Adipocyte (in vitro differentiated cells): ENCODE results near the gene YBX1.
"Not testable (repeated sequence)": the region's sequence is repeated elsewhere in the genome, so short reads cannot be mapped to it uniquely, and the experiment has no call there.

Experiments
- DNase-seq: peaks from one replicate; pipeline ENCODE4 v3.0.0-alpha.2; 2015; ENCODE audit warnings: low read depth
- H3K27me3 ChIP-seq: replicated peaks from 2 replicates; pipeline ENCODE4 v1.7.0; 2013; ENCODE audit warnings: mild to moderate bottlenecking, low read length, moderate library complexity; ENCODE audit not compliant: control insufficient read depth, insufficient read depth
- H3K36me3 ChIP-seq: 2 replicates; pipeline ENCODE4 v1.7.0; 2013; ENCODE audit warnings: low read length, mild to moderate bottlenecking, moderate library complexity; ENCODE audit not compliant: control insufficient read depth, insufficient read depth, severe bottlenecking
- H3K4me1 ChIP-seq: 2 replicates; pipeline ENCODE4 v1.7.0; 2013; ENCODE audit warnings: mild to moderate bottlenecking, low read length, moderate library complexity; ENCODE audit not compliant: control insufficient read depth, insufficient read depth
- H3K4me3 ChIP-seq: 2 replicates; pipeline ENCODE4 v1.7.0; 2013; ENCODE audit warnings: mild to moderate bottlenecking, low read length, moderate library complexity
- H3K9ac ChIP-seq: 2 replicates; pipeline ENCODE4 v1.7.0; 2013; ENCODE audit warnings: mild to moderate bottlenecking, low read length, moderate library complexity
- H3K9me3 ChIP-seq: 2 replicates; pipeline ENCODE4 v1.7.0; 2013; ENCODE audit warnings: mild to moderate bottlenecking, low read length, moderate library complexity; ENCODE audit not compliant: control insufficient read depth

YBX1 gene

DNA sequence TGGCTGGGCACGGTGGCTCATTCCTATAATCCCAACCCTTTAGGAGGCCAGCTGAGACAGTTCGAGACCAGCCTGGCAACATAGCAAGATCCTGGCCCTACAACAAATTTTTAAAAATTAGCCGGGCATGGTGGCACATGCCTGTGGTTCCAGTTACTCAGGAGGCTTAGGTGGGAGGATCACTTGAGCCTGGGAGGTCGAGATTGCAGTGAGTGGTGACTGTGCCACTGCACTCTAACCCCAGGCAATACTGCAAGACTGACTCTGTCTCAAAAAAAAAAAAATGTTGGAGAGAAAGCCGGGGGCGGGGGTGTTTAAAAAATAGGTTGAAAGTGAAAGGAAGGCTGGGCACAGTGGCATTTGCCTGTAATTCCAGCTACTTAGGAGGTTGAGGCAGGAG is 41.3 kb downstream of the YBX1 start:
- Histone ChIP-seq H3K4me3 (no peak overlapping the region), H3K27me3 (no peaks in the 10 kb centered on the region), H3K9ac (no peak overlapping the region), H3K4me1 (peaks cover 3% of the 10 kb centered on the region), H3K9me3 (no peaks in the 10 kb centered on the region), H3K36me3 (no peaks in the 10 kb centered on the region)
- DNase-seq = no peak

DNA sequence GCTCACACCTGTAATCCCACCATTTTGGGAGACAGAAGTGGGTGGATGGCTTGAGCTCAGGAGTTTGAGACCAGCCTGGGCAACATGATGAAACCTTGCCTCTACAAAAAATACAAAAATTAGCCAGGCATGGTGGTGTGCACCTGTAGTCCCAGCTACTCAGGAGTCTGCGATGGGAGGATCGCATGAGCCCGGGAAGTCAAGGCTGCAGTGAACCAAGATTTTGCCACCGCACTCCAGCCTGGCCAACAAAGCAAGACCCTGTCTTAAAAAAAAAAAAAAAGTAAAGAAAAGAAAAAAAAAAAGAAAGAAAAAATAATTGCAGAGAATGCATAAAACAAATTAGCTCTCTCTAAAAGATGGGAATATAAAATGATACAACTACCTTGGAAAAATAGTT is 43.6 kb downstream of the YBX1 start:
- not testable (repeated sequence) for DNase-seq, H3K9ac ChIP-seq, H3K9me3 ChIP-seq, H3K4me1 ChIP-seq, H3K36me3 ChIP-seq, H3K27me3 ChIP-seq, H3K4me3 ChIP-seq

DNA sequence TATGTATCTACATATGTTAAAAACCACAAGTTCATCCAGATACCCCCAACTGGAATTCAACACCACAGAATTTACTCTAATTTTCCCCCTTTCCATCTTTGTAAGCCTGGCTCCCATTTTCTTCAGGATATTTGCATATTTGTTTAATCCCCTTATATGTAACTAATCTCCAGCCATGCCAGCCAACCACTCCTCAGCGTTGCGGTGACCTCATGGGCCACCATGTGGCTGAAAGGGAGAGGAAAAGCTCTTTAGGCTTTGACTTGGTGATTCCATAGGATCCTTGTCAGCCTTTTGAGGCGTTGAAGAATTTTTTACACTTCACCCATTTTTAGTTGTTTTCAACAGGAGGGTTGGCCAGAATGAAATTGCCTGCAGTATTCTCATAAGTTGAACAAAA is 47.8 kb downstream of the YBX1 start:
- Histone ChIP-seq H3K27me3 (no peaks in the 10 kb centered on the region), H3K4me1 (peaks cover 7% of the 10 kb centered on the region)
- no peak for DNase-seq

DNA sequence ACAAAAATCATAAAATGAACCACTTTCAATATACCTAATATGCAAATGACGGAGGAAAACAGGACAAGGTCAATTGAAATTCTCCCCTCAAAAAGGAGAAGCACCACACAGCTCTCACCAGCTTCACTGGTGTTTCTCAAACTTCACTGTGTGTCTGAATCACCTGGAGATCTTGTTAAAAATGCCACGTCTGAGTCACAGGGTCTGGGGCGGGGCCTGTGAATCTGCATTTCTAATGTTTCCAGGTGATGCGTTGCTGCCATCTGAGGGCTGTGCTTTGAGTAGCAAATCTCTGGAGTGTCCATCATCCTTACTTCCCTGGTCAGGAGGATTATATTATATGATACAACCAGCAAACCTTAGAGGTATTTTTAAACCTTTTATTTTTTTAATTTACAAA is 48.8 kb downstream of the YBX1 start:
- Histone ChIP-seq H3K4me3 (no peak overlapping the region), H3K36me3 (no peaks in the 10 kb centered on the region), H3K9me3 (no peaks in the 10 kb centered on the region), H3K4me1 (peaks cover 7% of the 10 kb centered on the region), H3K9ac (no peak overlapping the region), H3K27me3 (no peaks in the 10 kb centered on the region)
- no peak for DNase-seq

More for the DNA sequence above, 47.8 kb downstream of the YBX1 start:
- Histone ChIP-seq H3K36me3 (no peaks in the 10 kb centered on the region), H3K9me3 (no peaks in the 10 kb centered on the region), H3K4me3 (no peak overlapping the region), H3K9ac (no peak overlapping the region)

DNA sequence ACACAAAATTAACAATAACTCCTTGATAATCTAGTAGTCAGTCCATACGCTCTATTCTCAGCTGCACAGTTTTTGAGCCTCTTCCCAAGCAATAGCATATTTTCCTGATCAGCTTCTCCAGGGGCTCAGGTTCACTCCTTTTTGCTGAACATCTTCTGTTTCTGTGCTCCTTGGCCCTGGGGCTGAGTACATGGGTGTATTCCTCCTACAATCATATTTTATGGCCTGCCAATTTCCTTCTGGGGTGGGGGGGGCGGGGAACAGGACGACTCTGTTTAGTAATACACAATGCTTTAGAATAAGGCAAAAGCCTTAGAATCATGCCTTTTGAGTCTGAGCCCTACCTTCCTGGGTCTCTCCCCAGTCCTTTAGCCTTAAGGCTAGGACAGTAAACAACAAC is 49.4 kb downstream of the YBX1 start:
- H3K9ac ChIP-seq = no peak overlapping the region
- H3K36me3 ChIP-seq = no peaks in the 10 kb centered on the region
- H3K4me3 ChIP-seq = no peak overlapping the region
- no peaks in the 10 kb centered on the region for H3K9me3 ChIP-seq
- H3K27me3 ChIP-seq = no peaks in the 10 kb centered on the region
- peaks cover 7% of the 10 kb centered on the region for H3K4me1 ChIP-seq
- DNase-seq = no peak

DNA sequence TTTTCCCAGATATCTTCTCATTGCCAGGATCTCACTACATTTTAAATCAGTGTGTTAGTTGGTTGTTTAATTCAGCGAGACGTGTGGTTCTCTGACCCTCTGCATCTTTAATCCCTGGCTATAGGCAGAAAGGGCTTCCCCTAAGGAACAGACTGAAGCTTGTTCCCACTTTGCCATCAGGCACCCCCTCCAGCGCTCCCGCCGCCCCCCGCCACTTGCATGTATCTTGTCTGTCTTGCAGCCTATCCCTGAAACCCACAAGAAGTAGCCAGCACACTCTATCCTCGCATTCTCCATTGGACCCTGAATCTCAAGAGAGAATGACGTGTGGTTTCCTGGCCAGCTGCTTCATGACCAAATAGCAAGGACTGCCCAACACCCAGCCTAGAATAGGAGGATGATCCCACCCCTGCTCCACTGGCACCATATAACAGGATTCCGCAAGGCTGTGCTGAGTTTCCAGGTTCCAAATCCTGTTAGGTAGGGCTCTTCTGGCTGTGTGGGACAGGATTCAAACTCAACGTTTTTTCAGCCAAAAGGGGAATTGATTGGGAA is 50.0 kb downstream of the YBX1 start:
- no peak for DNase-seq
- H3K9me3 ChIP-seq = no peaks in the 10 kb centered on the region
- H3K4me3 ChIP-seq = no peak overlapping the region
- H3K36me3 ChIP-seq = no peaks in the 10 kb centered on the region
- no peaks in the 10 kb centered on the region for H3K27me3 ChIP-seq
- peaks cover 5% of the 10 kb centered on the region for H3K4me1 ChIP-seq
- no peak overlapping the region for H3K9ac ChIP-seq

DNA sequence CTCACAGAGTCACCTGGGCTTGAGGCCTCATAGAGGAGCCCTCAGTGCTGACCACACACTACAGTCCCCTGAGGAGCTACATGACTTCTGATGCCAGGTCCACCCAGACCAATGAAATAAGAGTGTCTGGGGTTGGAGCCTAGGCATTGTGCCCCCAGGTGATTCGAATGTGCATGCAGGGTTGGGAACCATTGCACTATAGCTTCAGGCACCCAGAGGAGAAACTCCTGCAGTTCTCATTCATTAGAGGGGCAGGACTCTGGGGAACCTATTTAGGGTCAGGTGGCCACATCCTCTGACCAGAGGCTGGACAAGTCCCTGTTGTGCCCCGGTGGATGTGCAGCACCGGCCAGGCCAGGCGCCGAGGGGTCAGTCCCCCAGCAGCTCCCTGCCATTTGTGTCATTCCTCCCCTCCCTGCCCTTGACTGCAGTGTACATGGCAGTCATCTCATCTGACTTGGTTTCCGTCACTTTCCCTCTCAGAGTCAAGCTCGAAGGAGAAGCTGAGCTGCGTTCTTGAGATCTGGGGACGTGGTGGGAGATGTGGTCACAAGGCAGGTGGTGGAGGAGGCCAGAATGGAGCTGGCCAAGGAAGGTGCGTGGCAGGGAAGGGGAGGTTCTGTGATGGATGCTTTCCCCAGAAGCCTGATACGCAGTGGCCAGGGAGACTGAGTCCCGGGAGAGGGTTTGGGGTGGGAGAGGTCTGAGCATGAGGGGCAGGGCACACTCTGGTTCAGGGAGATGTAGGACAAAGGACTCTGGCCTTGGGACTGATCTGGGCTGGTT is 51.4 kb downstream of the YBX1 start:
- Histone ChIP-seq H3K9ac (no peak overlapping the region), H3K4me3 (no peak overlapping the region), H3K9me3 (no peaks in the 10 kb centered on the region), H3K36me3 (no peaks in the 10 kb centered on the region), H3K4me1 (peaks cover 4% of the 10 kb centered on the region), H3K27me3 (no peaks in the 10 kb centered on the region)
- no peak for DNase-seq

DNA sequence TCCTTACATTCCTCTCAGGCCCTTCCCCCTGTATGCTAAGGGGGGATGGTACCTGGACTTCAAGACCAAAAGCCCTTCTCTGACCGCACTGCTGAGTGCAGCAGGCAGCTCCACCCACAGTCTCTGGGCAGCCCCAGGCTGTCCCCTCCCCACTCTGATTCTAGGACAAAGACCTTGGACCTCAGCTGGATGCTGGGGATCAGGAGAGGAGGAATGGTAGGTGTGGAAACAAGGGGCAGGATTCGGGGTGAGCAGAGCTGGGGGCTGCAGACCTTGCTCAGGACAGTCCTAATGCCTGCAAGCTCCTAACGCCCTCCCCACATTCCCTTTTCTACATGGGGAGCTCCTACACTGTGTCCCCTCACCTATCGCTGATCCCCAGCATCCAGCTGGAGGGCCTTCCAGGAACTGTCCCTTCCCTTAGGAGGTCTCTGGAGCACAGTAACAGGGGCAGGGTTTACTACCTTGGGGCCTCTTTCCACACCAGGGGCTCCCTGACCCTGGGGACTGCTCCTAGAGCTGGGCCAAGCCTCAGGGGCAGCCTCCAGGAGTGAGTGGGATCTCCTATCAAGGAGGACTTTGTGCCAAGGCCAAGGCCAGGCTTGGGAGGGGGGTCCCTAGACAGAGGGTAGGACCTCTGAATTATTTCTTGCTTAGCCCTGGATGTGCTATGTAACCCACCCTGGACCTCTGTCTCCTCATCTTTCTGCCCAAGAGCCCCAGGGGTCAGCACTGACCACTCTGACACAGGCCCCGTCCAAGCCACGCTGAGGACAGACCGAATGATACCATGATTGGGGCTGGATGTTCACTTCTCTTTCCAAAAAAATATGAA is 52.2 kb downstream of the YBX1 start:
- Histone ChIP-seq H3K9ac (no peak overlapping the region), H3K4me3 (no peak overlapping the region)
- DNase-seq = no peak

DNA sequence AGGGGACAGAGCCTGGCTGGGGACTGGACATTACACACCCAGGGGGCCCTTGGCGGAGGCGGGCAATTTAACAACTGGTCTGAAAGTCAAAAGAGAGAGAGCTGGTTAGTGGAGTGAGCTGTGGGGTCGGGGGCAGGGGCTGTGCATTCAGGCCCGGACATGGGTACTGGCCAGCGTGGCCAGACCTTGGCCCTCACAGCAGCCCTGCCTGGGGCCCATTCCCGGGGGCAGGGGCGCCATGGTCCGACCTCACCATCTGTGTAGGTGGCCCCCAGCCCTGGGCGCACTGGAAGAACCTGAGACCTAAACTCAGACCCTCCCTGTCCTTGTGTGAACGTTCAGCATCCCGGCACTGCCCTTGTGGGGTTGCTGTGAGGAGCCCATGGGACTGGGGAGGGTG is 52.8 kb downstream of the YBX1 start:
- DNase-seq = no peak
- H3K4me1 ChIP-seq = peaks cover 4% of the 10 kb centered on the region
- no peaks in the 10 kb centered on the region for H3K27me3 ChIP-seq

More for the DNA sequence above, 52.2 kb downstream of the YBX1 start:
- Histone ChIP-seq H3K27me3 (no peaks in the 10 kb centered on the region), H3K4me1 (peaks cover 4% of the 10 kb centered on the region), H3K9me3 (no peaks in the 10 kb centered on the region), H3K36me3 (no peaks in the 10 kb centered on the region)

DNA sequence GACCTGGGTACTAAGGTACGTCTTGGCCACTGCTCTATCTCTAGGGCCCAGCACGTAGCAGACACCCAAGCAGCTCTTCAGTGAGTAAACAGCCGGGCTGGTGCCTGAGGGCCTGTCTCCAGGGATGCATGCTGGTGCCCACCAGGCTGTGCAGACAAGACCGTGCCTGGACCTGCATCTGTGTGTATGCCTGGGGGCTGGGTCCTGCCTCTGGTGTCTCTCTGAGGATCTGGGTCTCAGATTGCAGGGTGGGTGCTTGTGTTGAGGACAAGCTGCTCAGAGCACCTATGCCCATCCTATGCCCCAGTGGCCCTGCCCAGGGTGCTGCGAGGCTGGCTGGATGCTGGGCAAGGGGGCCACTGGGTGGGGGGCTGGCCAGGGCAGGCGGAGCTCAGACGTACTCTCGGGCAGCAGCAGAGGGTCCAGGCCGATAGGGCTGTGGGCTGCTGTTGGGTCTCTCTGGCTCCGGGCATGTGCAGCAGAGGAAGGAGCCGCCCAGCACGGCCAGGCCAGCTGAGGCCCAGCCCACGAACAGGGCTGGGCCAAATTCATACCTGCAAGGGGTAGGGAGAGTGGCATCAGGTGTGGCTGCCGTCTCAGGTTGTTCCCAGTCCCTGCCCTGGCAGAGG is 53.4 kb downstream of the YBX1 start:
- Histone ChIP-seq H3K9ac (no peak overlapping the region), H3K4me3 (no peak overlapping the region), H3K36me3 (no peaks in the 10 kb centered on the region), H3K9me3 (no peaks in the 10 kb centered on the region), H3K4me1 (peaks cover 4% of the 10 kb centered on the region), H3K27me3 (no peaks in the 10 kb centered on the region)
- no peak for DNase-seq

More for the DNA sequence above, 52.8 kb downstream of the YBX1 start:
- Histone ChIP-seq H3K4me3 (no peak overlapping the region), H3K36me3 (no peaks in the 10 kb centered on the region), H3K9me3 (no peaks in the 10 kb centered on the region), H3K9ac (no peak overlapping the region)

DNA sequence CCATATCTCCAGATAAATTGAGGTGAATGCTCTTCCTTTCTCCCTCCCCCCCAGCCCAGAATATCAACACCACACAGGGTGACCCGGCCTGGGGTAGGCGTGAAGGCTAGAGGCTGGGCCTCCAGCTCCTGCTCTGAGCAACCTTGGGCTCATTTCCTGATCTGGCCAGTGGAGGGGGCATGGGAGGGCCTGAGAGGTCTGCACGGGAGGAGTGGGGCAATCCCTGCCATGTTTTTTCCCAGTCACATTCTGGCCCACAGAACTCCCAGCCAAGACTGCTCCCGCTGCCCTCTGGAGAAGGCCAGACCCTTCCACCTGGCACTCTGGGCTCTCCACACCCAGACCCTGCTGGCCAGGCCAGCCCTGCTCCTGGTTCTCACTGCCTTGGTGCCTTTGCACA is 53.9 kb downstream of the YBX1 start:
- H3K9me3 ChIP-seq = no peaks in the 10 kb centered on the region
- H3K27me3 ChIP-seq = no peaks in the 10 kb centered on the region
- peaks cover 4% of the 10 kb centered on the region for H3K4me1 ChIP-seq
- DNase-seq = peak; percentile 24
- no peak overlapping the region for H3K4me3 ChIP-seq
- H3K9ac ChIP-seq = no peak overlapping the region
- no peaks in the 10 kb centered on the region for H3K36me3 ChIP-seq
